WERI-Rb-1 (cell line): ENCODE measurements around the gene SHISA7.

ENCODE experiments used
- DNase-seq: peaks from one replicate; pipeline ENCODE4 v3.0.0-alpha.2; 2020
- H3K27ac ChIP-seq: fragments of 250-450 bp; sonication (Bioruptor Pico); 2 replicates; pipeline ENCODE4 v1.5.1; 2020; ENCODE audit warnings: mild to moderate bottlenecking, moderate library complexity
- H3K27me3 ChIP-seq: fragments of 250-450 bp; sonication (Bioruptor Pico); 2 replicates; pipeline ENCODE4 v1.5.1; 2021; ENCODE audit warnings: mild to moderate bottlenecking, low read depth, moderate library complexity; ENCODE audit not compliant: insufficient read depth, severe bottlenecking
- H3K36me3 ChIP-seq: fragments of 250-450 bp; sonication (Bioruptor Pico); 2 replicates; pipeline ENCODE4 v1.5.1; 2020; ENCODE audit warnings: mild to moderate bottlenecking, moderate library complexity
- H3K4me3 ChIP-seq: 2 replicates; pipeline ENCODE4 v1.5.1; 2011; ENCODE audit warnings: low read depth, mild to moderate bottlenecking, control low read depth, low read length
- H3K9me3 ChIP-seq: fragments of 250-450 bp; sonication (Bioruptor Pico); 2 replicates; pipeline ENCODE4 v1.5.1; 2021; ENCODE audit warnings: mild to moderate bottlenecking, moderate library complexity; ENCODE audit not compliant: severe bottlenecking
- CTCF ChIP-seq: IDR thresholded peaks from 2 replicates; pipeline ENCODE4 v1.5.1; 2011; ENCODE audit warnings: low read depth, mild to moderate bottlenecking, control low read depth, inconsistent platforms, low read length

Gene SHISA7

GRCh38 chr19:55462722-55463121 is 19.6 kb upstream of the SHISA7 start:
- no peak for TF ChIP-seq CTCF
- Histone ChIP-seq H3K27me3 (no peaks in the 10 kb centered on the region), H3K9me3 (no peaks in the 10 kb centered on the region), H3K27ac (no peak overlapping the region), H3K4me3 (no peak overlapping the region), H3K36me3 (peaks cover 2% of the 10 kb centered on the region; the same call in 1 of the 2 replicates)
- no peak for DNase-seq

GRCh38 chr19:55461974-55462626 is 19.0 kb upstream of the SHISA7 start:
- no peaks in the 10 kb centered on the region for H3K9me3 ChIP-seq
- no peak overlapping the region for H3K27ac ChIP-seq
- TF ChIP-seq CTCF, result no peak
- H3K36me3 ChIP-seq, result peaks cover 2% of the 10 kb centered on the region; the same call in 1 of the 2 replicates
- DNase-seq, result no peak
- peak overlapping the region; percentile 32 for H3K4me3 ChIP-seq
- H3K27me3 ChIP-seq, result no peaks in the 10 kb centered on the region

DNA sequence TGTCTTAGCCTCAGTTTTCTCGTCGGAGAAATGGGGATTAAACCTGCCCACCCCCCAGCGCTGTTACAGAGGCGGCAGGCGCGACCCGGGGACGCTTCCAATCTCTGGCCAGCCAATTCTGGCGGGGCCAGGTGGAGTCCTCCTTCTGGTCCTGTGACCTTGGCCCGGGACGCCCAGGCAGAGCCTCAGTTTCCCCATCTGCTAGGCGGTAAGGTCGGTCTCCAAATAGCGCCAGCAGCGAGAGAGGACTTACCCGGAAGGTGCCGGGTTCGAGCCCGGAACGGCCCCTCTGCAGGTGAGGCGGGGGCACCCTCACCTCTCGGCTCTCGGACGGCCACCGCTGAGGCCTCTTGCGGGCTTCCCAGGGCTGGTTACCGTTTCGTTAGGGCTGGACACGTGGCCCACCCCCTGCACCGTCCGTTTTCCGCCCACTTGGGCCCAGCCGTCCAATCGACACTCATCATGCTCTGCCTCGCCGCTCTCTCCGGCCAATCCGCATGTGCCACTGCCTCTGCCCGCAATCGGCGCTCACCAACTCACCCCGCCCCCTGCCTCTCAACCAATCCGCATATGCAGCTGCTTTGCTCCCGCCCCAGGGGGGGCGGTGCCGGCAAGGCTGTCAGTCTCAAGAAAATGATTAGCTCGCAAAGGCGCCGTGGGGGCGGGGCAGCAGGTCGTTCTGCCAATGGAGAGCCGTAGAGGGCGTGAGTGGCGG is 18.3 kb upstream of the SHISA7 start, which contains the start of gene ISOC2:
Gene ISOC2, minus strand, starts transcription at position 384 of the 715 bp plus-strand sequence. CDS start 5,156 bp downstream, outside the sequence.
- Histone ChIP-seq H3K27ac (peak within 1 kb of the TSS; percentile 83), H3K9me3 (no peaks in the 10 kb centered on the region), H3K27me3 (no peaks in the 10 kb centered on the region), H3K4me3 (peak within 1 kb of the TSS; percentile 96), H3K36me3 (peaks cover 2% of the 10 kb centered on the region; the same call in 1 of the 2 replicates)
- TF ChIP-seq CTCF, result no peak
- peak; percentile 100 for DNase-seq

GRCh38 chr19:55460670-55461258 is 17.7 kb upstream of the SHISA7 start:
- H3K36me3 ChIP-seq, result peaks cover 2% of the 10 kb centered on the region; the same call in 1 of the 2 replicates
- no peak for TF ChIP-seq CTCF
- H3K4me3 ChIP-seq, result peak overlapping the region; percentile 96
- peak; percentile 87 for DNase-seq
- H3K27me3 ChIP-seq, result no peaks in the 10 kb centered on the region
- H3K9me3 ChIP-seq, result no peaks in the 10 kb centered on the region
- peak overlapping the region; percentile 83 for H3K27ac ChIP-seq

GRCh38 chr19:55459950-55460657 is 17.0 kb upstream of the SHISA7 start:
- Histone ChIP-seq H3K27ac (peak overlapping the region; percentile 62), H3K9me3 (no peaks in the 10 kb centered on the region), H3K4me3 (peak overlapping the region; percentile 96; the same call in 1 of the 2 replicates), H3K36me3 (peaks cover 8% of the 10 kb centered on the region; the same call in 1 of the 2 replicates), H3K27me3 (no peaks in the 10 kb centered on the region)
- TF ChIP-seq CTCF, result no peak
- no peak for DNase-seq
